Sigmoid colon (tissue), 4 donors: ENCODE results near the gene TMEM203.

Experiments used
- POLR2A ChIP-seq, 2 donors: fragments of 450-650 bp; IDR thresholded peaks; one replicate each; pipeline ENCODE4 v1.6.1; 2016; ENCODE audit warnings: antibody characterized with exemption in 2 of 2, mild to moderate bottlenecking in 2 of 2, moderate library complexity in 2 of 2
- POLR2AphosphoS5 ChIP-seq, 4 donors: sonication (generic); formaldehyde crosslinking; IDR thresholded peaks; one replicate each; pipeline ENCODE4 v1.6.1; 2017; ENCODE audit warnings: antibody characterized with exemption in 4 of 4
- TF ChIP-seq, protein P1 (sequence below), 4 experiments: fragments of 450-650 bp in 3 of 4; fragments of 200-600 bp in 1 of 4; IDR thresholded peaks; one replicate each; pipeline ENCODE4 v1.5.1; 2016 to 2019; ENCODE audit warnings: antibody characterized with exemption in 4 of 4, mild to moderate bottlenecking in 3 of 4, moderate library complexity in 2 of 4

DNA sequence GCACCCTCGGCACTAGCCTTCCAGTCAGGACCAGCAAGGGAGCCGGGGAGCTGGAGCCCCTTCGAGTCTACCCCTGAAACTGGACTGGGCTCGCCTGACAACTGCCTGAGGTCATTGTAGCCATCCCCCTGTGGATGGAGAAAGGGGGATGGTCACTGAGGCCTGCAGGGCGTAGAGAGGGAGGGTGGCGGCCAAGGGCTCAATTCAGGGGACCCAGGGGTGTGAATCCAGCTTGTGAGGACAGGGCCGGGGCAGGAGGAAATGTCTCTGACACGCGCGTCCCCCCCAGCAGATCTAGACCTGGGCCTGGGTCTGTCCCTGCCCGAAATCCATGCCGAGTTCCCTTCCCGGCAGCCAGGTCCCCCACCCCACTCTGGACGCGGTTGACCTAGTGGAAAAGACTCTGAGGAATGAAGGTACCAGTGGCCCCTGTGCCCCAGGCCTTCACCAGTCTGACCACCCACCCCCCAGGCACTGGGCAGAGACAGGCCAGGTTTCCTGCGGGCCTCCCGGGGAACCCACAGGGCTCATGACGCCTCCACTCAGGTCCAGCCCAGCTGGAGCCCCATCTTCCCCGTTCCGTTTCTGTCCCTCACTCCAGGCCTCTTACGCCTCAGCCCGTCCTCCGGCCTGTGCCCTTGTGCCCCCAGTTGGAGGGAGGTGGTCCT lies 26.1 kb upstream of the TMEM203 start:
- TF ChIP-seq POLR2AphosphoS5 (IDR thresholded peaks at IDR 0.05) (no peak), POLR2A (IDR thresholded peaks at IDR 0.05) (no peak)
- TF ChIP-seq, protein P1, sequence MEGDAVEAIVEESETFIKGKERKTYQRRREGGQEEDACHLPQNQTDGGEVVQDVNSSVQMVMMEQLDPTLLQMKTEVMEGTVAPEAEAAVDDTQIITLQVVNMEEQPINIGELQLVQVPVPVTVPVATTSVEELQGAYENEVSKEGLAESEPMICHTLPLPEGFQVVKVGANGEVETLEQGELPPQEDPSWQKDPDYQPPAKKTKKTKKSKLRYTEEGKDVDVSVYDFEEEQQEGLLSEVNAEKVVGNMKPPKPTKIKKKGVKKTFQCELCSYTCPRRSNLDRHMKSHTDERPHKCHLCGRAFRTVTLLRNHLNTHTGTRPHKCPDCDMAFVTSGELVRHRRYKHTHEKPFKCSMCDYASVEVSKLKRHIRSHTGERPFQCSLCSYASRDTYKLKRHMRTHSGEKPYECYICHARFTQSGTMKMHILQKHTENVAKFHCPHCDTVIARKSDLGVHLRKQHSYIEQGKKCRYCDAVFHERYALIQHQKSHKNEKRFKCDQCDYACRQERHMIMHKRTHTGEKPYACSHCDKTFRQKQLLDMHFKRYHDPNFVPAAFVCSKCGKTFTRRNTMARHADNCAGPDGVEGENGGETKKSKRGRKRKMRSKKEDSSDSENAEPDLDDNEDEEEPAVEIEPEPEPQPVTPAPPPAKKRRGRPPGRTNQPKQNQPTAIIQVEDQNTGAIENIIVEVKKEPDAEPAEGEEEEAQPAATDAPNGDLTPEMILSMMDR (IDR thresholded peaks at IDR 0.05) = no peak
